ENCODE data around the gene CTDSPL.

The CTDSPL gene

DNA sequence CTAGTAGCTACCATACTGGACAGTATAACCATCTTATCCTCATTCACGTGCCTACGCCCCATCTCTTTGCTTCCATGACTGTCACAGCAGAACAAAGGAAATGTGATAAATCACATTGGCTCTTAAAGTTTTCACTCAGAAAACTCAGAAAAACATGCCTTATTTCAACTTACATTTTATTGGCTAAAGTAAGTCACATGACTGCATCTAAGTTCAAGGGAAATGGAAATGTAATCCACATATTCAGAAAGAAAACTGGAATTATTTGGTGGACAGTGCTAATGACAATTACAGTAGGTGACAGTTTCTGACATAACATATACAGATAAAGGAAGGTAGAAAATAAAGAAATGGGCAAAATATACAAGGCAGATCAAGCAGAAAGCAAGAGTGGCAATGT, 91.5 kb downstream of the CTDSPL start:
- Histone ChIP-seq H3K27ac (no peak overlapping the region), H4K20me1 (ENCODE audit: insufficient read depth) (no peaks in the 10 kb centered on the region), H3K36me3 (ENCODE audit: insufficient read depth) (no peaks in the 10 kb centered on the region), H3K79me2 (ENCODE audit: insufficient read depth, low read depth) (no peaks in the 10 kb centered on the region), H3K27me3 (ENCODE audit: insufficient read depth, low read depth) (no peaks in the 10 kb centered on the region), H3K9ac (no peak overlapping the region), H3K4me1 (ENCODE audit: low read depth, poor library complexity, severe bottlenecking) (no peaks in the 10 kb centered on the region), H2AFZ (ENCODE audit: low read depth) (no peak overlapping the region), H3K4me3 (IDR thresholded peaks at IDR 0.05; ENCODE audit: insufficient read depth, low read depth, low read length) (no peak overlapping the region), H3K4me2 (no peak overlapping the region)
- TF ChIP-seq CTCF (conservative IDR thresholded peaks at IDR 0.05; ENCODE audit: low read depth, low read length), result no peak

DNA sequence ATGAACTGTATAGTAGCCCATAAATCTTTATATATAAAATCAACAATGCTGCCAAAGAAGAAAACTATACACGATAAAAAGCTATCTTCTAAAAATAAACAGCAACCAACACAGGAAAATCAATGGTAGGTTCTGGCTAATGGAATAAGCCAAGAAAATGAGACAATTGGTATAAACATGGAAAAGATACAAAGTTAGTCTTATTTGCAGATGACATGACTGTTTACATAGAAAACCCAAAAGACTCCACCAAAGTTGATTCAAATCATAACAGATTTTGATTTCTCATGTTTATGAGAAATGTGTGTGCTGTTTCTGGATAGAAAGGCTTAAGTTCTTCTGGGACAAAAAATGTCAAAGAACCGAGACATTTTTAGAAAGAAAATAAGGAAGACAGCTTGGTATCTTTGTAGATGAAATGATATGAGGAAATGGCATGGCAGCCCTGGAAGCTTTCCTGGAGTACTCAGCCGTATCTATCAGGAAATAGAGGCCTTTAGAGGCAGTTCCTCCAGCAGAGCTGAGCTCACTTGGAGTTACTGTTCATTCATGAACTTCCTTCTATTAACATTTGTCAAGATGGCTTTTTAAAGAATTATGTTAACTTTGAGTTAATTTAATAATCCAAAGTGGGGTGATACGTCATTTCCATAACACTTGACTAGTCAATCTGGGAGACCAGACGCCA, 92.2 kb downstream of the CTDSPL start:
- H2AFZ ChIP-seq (ENCODE audit: low read depth), result no peak overlapping the region
- H3K27ac ChIP-seq, result no peak overlapping the region
- no peak overlapping the region for H3K4me2 ChIP-seq
- no peaks in the 10 kb centered on the region for H3K36me3 ChIP-seq (ENCODE audit: insufficient read depth)
- no peaks in the 10 kb centered on the region for H4K20me1 ChIP-seq (ENCODE audit: insufficient read depth)
- no peak for TF ChIP-seq CTCF (conservative IDR thresholded peaks at IDR 0.05; ENCODE audit: low read depth, low read length)
- H3K4me1 ChIP-seq (ENCODE audit: low read depth, poor library complexity, severe bottlenecking), result no peaks in the 10 kb centered on the region
- no peaks in the 10 kb centered on the region for H3K27me3 ChIP-seq (ENCODE audit: insufficient read depth, low read depth)
- no peak overlapping the region for H3K4me3 ChIP-seq (IDR thresholded peaks at IDR 0.05; ENCODE audit: insufficient read depth, low read depth, low read length)
- H3K79me2 ChIP-seq (ENCODE audit: insufficient read depth, low read depth), result no peaks in the 10 kb centered on the region
- H3K9ac ChIP-seq, result no peak overlapping the region

- Histone ChIP-seq H3K27me3 (ENCODE audit: insufficient read depth, low read depth) (no peaks in the 10 kb centered on the region), H4K20me1 (ENCODE audit: insufficient read depth) (no peaks in the 10 kb centered on the region), H3K27ac (no peak overlapping the region), H3K4me1 (ENCODE audit: low read depth, poor library complexity, severe bottlenecking) (no peaks in the 10 kb centered on the region), H3K36me3 (ENCODE audit: insufficient read depth) (no peaks in the 10 kb centered on the region), H2AFZ (ENCODE audit: low read depth) (no peak overlapping the region), H3K9ac (no peak overlapping the region), H3K4me3 (IDR thresholded peaks at IDR 0.05; ENCODE audit: insufficient read depth, low read depth, low read length) (no peak overlapping the region), H3K79me2 (ENCODE audit: insufficient read depth, low read depth) (no peaks in the 10 kb centered on the region), H3K4me2 (no peak overlapping the region)
- TF ChIP-seq CTCF (conservative IDR thresholded peaks at IDR 0.05; ENCODE audit: low read depth, low read length), result no peak
Observed at GRCh38 chr3:37954881-37955280, 93.2 kb downstream of the CTDSPL start.

DNA sequence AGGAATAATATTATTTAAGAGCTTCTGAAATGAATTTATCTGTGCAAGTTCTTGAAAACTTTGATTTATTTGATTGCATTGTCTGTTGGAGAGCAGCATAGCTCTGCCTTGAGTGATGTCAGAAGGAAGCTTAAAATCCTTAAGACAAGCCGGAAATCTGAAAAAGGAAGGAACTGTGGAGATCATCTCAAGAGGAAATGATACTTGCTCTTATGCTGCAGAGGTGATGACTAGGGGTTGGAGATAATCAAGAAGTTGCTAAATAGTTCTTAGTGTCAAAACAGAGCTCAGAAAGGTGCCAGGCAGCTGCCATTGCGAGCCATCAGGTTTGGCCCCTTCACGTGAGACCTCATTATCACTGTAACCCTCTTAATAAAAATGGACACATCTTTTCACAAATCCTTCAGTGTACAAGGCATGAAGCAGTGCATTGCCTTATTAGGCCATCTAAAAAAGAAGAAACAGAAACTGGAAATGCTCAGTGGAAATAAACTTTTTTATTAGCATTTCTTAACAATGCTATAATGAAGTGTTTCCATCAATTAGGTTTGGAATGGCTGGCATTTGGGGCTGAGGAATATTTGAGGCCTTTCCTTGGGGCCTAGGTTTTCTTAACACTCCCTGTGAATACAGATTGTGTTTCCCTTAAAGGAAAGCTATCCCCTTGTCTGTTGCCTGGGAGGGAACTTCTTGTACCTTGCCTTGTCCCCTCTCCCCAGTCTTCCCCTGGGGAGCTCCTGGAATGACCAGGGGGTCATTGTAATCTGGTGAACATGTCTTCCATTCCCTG, 94.4 kb downstream of the CTDSPL start:
- Histone ChIP-seq H3K9ac (no peak overlapping the region), H3K4me2 (no peak overlapping the region), H3K36me3 (ENCODE audit: insufficient read depth) (no peaks in the 10 kb centered on the region), H3K4me3 (IDR thresholded peaks at IDR 0.05; ENCODE audit: insufficient read depth, low read depth, low read length) (no peak overlapping the region), H4K20me1 (ENCODE audit: insufficient read depth) (no peaks in the 10 kb centered on the region), H3K27ac (no peak overlapping the region), H3K4me1 (ENCODE audit: low read depth, poor library complexity, severe bottlenecking) (no peaks in the 10 kb centered on the region), H3K79me2 (ENCODE audit: insufficient read depth, low read depth) (no peaks in the 10 kb centered on the region), H3K27me3 (ENCODE audit: insufficient read depth, low read depth) (no peaks in the 10 kb centered on the region), H2AFZ (ENCODE audit: low read depth) (no peak overlapping the region)
- no peak for TF ChIP-seq CTCF (conservative IDR thresholded peaks at IDR 0.05; ENCODE audit: low read depth, low read length)

Measured in KMS-11 (cell line).